GM12892 (cell line): ENCODE data around the gene CHD5.

ENCODE experiments used
- DNase-seq: peaks from one replicate; pipeline ENCODE4 v3.0.0; 2011; ENCODE audit not compliant: insufficient read length
- FAIRE-seq: peaks from 2 replicates; lab custom pipeline; 2011; peaks lifted over from hg19 to GRCh38; lab: Jason Lieb, UNC
- POLR2A ChIP-seq: IDR thresholded peaks from 2 replicates; pipeline ENCODE4 v1.6.1; 2011; ENCODE audit warnings: low read depth, low read length, control low read depth
- POLR2AphosphoS5 ChIP-seq: IDR thresholded peaks from 2 replicates; pipeline ENCODE4 v1.6.1; 2011; ENCODE audit warnings: low read depth, low read length, control low read depth
- TAF1 ChIP-seq: IDR thresholded peaks from 2 replicates; pipeline ENCODE4 v1.6.1; 2011; ENCODE audit warnings: low read depth, mild to moderate bottlenecking, control low read depth, low read length, borderline replicate concordance

Gene CHD5

GRCh38 chr1:6209661-6210580 is 29.8 kb upstream of the CHD5 start:
- FAIRE-seq (no peak), DNase-seq (no peak)
- TF ChIP-seq TAF1 (no peak), POLR2AphosphoS5 (no peak), POLR2A (no peak)

GRCh38 chr1:6208723-6209660 is 28.9 kb upstream of the CHD5 start:
- peak; percentile 76 for FAIRE-seq
- TF ChIP-seq POLR2A, result no peak
- TF ChIP-seq TAF1, result no peak
- no peak for TF ChIP-seq POLR2AphosphoS5
- peak; percentile 55 for DNase-seq

- FAIRE-seq (no peak), DNase-seq (no peak)
- no peak for TF ChIP-seq TAF1
- no peak for TF ChIP-seq POLR2AphosphoS5
- no peak for TF ChIP-seq POLR2A
These were observed 27.8 kb upstream of the CHD5 start for GRCh38 chr1:6207921-6208320.

DNA sequence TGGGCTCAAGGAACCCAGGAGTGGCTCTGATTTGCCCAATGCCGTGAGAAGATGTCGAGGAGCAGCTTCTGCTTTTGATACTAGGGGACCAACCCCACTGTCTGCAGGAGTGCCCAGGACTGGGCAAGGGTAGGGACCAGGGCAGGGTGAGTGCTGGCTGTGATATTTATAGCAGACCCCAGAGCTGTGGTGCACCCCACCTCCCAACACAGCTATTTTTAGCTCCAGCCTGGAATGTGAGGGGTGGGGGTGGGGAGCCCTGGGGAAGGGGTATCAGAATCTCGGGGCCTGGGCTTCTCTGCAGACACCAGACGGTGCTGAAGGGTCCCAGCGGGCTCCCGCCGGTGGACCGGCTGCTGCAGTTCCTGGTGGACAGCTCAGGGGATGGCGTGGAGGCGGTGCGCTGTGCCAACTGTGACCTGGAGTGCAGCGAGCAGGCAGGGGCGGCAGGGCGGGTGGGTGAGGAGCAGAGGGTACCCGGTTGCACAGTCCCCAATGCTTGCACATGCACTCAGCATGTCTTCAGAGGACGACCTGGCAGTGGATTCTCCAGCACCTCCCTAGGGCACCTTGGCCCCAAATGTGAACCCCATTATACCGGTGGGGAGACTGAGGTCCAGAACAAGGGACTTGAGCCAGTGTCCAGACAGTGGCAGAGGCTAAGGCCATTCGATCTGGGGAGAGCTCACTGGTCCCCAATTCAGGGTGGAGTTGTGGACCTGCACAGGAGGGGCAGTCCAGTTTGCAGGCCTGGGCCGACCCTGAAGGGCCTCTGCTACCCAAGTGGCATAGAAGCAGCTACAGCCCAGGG is 27.2 kb upstream of the CHD5 start:
- no peak for TF ChIP-seq POLR2A
- no peak for TF ChIP-seq TAF1
- no peak for TF ChIP-seq POLR2AphosphoS5
- DNase-seq (no peak), FAIRE-seq (no peak)

GRCh38 chr1:6206520-6206855 is 26.4 kb upstream of the CHD5 start:
- TF ChIP-seq TAF1 (no peak), POLR2A (no peak), POLR2AphosphoS5 (no peak)
- DNase-seq (no peak), FAIRE-seq (no peak)

DNA sequence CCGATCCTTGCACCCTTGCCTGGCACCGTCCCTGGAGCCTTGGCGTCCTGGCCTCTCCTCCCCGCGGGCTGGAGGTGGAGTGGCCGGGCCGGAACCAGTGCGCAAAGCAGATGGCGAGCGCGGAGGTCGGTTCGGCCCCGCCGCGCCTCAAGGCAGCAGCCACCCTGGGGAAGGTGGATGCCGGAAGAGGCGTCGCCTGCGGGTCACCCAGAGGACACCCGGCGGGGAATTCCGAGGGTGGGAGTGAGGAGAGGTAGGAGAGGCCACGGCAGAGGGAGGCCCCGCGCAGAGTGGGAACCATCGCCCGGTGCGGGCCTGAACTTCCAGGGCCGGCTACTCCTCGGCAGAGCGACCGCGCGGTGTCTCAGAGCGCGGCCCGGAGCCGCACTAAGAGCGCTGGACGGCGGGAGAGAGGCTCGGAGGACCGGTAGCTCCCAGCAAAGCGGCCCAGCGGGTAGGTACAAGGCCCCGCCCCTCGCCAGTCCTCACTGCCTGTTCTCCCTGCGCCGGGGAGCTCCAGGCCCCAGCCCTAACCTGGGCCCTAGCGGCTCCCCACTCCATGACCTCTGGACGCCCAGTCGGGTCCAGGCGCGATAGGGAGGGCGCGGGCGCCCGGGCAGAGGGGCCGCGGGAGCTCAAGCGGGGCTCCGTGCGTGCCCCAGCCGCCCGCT is 25.9 kb upstream of the CHD5 start, which contains the start of gene RNF207:
Gene RNF207 (plus strand): TSS at position 271 of the 671 bp plus-strand sequence. CDS start 417 bp downstream, outside the sequence.
- FAIRE-seq (peak; percentile 90), DNase-seq (peak; percentile 86)
- TF ChIP-seq TAF1, result 0 out of 2 replicates have a peak, but pooled peaks have one; percentile 52
- TF ChIP-seq POLR2A, result peak; percentile 74
- TF ChIP-seq POLR2AphosphoS5, result peak; percentile 50; the same call in 1 of the 2 replicates

GRCh38 chr1:6202256-6202655 is 22.1 kb upstream of the CHD5 start:
- FAIRE-seq (no peak), DNase-seq (no peak)
- TF ChIP-seq POLR2AphosphoS5, result no peak

DNA sequence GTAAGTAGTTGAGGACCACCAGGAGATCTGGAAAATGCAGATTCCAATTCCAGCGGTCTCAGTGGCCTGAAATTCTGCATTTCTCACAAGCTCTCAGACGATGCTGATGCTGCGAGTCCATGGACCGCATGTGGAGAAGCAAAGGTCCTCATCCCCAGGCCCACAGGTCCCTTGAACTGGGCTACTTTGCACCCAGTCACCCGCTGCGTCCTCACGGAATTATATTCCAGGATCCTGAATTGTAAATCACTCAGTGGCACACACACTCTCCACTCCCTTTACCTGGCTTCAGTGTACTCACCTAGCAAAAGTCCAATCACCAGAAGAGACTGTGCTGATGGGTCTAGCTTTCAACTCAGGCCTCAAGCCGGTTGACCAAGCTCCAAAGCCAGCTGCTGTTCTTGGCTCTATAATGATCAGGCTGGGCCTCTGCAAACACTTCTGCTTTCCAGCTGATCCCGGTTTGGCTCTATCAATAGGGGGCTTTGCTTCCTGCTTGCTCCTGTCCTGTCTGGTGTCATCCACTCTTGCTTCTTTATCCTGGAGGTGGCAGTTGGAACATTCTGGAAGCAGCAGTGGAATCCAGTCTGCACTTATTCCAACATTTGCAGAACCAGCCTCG is 20.2 kb upstream of the CHD5 start:
- FAIRE-seq, result no peak

DNA sequence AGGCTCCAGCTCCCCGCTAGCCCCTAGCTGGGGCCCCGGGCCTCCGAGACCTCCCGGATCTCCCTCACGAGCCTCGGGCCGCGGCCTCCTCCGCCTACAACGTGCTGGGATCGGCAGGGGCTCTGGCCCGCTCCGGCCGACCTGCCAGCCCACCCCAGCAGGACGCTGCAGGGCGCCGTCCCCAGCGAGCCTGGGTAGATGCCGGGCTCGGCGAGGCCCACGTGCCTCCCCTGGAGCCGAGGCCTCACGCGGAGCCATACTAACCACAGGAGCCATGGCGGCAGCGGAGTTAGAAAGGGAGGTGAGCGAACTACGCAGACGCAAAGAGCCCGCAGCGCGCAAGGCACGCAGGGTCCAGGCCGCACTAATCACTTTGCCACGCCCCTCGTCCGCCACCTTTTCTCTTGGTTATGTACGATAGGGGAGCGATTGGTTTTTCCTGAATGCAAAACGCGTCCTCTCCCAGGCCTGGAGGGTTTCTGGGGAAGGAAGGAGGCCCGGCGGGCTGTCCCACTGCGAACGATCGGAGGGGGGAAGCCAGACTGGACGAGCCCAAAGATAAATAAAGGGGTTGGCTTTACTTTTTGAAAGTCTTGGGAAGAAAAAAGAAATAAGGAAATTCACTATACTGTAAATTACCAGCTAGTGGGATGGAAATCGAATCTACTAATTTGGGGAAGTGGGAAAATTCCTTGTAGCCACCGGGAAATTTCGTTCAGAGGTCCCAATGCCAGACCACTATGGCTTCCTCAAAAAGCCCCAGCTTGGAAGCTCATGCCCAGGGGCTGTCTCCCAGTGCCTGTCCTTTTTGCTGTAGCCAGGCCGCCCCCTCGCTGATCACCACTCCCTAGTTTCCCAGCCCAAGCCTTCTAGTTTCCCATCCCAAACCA is 19.4 kb upstream of the CHD5 start, which contains the start of gene RPL22:
Gene RPL22 (minus strand): TSS at position 298 of the 890 bp plus-strand sequence. CDS start 22 bp downstream, at position 276.
- DNase-seq, result peak; percentile 91
- TF ChIP-seq POLR2AphosphoS5, result peak; percentile 93
- peak; percentile 97 for TF ChIP-seq TAF1
- peak; percentile 94 for TF ChIP-seq POLR2A
- peak; percentile 99 for FAIRE-seq

More for the DNA sequence above, 20.2 kb upstream of the CHD5 start:
- no peak for TF ChIP-seq POLR2AphosphoS5
- no peak for TF ChIP-seq POLR2A
- TF ChIP-seq TAF1, result no peak
- DNase-seq, result no peak
